Endometrial microvascular endothelial cells (primary cell): Measurements from ENCODE around the gene RNF133. TPM values are rescaled to one million over a fixed set of nuclear protein-coding genes. Genes with fewer than 3 reads are reported as not detected.

Source experiments
- in situ Hi-C: cut with HindIII; loops from 2 replicates; pipeline ENCODE4 v1.10.0; 2017; ENCODE audit warnings: low sequenced_read_pairs, low pct_unique_long_range_greater_than_20kb; ENCODE audit errors: inconsistent ontology term
- total RNA-seq: library from RNA; depleted of rRNA; stranded (reverse); fragments of >200 nt; gene quantifications from one replicate; pipeline ENCODE4 v1.2.3, GENCODE V29; 2015; ENCODE audit errors: inconsistent ontology term

RNF133 gene
- total RNA-seq: 0.09 TPM

- in situ Hi-C loops: no loop called here
Observed at GRCh38 chr7:122699017-122699416, at the start of gene RNF133. Gene RNF133 (minus strand): TSS chr7:122699117. CDS start chr7:122698918, 199 bp downstream.

GRCh38 chr7:122748195-122748594 is 49.3 kb upstream of the RNF133 start:
- in situ Hi-C loops: no loop called here

DNA sequence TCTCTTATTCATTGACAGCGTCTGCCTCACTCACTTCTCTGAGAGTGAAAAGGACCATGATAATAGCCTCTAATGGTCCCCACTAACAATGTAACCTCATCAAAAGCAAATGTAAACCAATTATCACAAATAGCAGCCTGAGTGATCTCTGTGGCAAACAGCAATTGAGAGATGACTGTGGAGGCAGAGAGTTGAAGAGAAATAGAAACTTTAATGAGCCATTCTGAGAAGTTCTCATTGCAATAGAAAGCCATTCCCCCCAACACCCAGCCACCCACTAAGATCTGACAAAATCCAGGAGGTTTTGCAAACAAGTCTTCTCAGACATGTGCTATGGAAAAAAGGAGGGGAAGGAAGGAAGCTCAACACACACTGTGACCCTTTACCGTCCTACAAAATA is 48.0 kb upstream of the RNF133 start:
- in situ Hi-C loops: no loop called here

DNA sequence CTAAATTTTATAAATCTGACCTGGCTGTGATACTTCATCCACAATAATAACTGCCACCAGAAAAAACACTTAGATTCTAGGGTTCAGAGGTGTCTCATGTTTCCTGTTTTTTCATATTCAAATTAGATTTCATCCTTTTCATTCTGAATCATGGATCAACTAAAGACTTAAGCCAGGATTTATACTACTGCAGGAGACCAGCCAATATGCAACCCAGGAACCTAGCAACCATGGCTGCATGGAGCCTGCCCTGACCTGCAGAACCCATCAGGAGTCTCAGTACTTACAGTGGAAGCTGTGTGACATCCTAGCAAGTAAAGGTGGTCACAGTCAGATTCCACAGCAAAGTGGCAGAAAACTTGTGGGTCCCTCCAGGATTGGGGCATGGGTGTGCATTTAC is 44.3 kb upstream of the RNF133 start:
- in situ Hi-C loops: no loop called here

DNA sequence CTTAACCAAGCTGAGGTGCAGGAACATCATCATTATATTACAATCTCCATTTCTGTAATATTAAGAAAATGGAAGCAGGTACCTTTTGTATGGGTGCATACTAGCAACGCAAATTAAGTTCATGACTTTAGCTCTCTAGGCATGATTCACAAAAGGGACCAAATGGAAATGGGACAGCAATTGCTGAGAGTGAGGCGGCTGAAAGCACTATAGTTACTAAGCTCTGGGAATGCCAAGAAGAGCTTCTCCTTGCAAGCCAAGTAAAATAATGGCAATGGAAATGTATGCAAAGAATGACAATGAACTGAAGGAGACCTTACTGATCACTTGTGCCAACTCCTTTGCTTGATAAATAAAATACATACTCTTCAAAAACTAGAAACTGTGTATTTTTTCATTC is 40.0 kb upstream of the RNF133 start:
- in situ Hi-C loops: no loop called here

- in situ Hi-C loops: no loop called here
Observed at GRCh38 chr7:122736183-122736582, 37.3 kb upstream of the RNF133 start.

DNA sequence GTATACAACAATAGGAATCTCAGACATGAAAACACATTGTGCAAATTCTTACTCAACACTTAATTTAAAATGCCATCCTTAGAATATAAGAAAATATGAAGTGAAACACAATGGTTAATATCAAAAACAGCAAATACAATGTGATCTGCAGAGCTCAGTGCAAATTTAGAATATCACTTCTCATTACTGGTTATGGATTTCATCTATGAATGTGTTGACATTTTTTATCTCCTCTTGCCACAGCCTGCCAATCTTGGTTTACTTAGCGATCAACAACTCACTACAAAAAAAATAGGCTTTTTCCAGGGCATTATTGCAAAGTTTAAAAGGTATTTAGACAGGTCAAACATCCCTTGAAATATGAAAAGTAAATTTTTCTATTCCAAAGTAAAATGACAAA is 28.8 kb upstream of the RNF133 start:
- in situ Hi-C loops: no loop called here

- in situ Hi-C loops: no loop called here
Observed at GRCh38 chr7:122727354-122727753, 28.4 kb upstream of the RNF133 start.

DNA sequence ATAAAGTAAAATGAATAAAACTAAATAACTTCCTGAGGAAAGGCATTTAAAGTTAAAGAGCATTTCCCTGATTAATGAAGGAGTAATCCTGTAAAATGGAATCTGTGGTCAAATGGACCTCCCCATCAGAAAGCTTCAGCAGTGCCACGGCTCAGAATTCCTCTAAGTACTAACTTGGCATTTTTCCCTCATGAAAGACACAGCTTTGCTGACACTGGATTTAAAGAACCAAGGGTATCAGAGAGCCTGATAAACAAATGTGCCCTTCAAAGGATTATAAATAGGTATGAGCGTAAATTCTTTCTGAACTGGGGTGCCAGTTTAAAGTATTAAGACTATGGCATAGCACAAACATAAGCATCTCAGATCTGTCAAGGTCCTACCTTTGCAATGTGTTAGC is 28.0 kb upstream of the RNF133 start:
- in situ Hi-C loops: no loop called here

DNA sequence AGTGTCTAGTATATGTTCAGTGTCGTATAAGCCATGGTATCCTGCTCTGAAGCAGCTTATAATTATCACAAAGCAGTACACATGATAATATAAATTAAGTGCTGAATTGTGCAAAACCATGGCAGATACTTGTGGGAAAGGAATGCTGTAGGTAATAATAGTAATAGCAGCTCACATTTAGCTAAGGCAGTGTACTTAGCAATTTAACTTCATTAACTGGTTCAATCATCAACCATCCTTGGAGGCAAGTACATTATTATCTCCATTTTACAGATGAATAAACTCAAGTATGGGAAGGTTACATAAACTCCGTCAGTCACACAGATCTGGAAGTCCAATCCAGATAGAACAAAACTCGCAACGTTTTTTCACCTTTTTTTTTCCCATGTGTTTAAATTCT is 25.4 kb upstream of the RNF133 start:
- in situ Hi-C loops: no loop called here

DNA sequence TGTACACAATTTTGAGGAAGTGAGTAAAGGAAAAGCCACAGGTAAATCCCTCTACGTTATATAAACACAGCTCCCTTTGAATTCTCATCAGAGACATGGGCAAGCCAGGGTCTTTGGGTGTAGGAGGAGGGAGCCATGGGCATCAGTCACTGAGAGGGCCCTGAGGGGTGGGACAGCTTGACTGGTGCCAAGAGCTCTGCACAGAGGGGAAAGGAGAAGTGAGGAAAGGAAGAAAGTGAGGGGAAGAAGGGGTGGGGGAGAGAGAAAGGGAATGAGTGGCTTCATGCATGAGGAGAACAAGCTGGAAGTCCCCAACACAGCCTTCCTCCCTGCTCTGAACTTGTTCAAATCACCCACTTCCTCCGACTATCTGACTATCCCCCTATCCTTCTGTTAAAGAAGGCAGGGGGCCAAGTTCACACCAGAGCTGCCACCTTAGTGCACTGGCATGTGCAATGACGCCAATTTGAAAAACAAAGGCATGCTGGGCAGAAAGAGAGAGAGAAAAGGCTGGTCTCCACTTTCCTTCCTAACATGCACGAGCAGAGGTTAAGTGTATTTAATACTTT is 20.2 kb upstream of the RNF133 start:
- in situ Hi-C loops: no loop called here

DNA sequence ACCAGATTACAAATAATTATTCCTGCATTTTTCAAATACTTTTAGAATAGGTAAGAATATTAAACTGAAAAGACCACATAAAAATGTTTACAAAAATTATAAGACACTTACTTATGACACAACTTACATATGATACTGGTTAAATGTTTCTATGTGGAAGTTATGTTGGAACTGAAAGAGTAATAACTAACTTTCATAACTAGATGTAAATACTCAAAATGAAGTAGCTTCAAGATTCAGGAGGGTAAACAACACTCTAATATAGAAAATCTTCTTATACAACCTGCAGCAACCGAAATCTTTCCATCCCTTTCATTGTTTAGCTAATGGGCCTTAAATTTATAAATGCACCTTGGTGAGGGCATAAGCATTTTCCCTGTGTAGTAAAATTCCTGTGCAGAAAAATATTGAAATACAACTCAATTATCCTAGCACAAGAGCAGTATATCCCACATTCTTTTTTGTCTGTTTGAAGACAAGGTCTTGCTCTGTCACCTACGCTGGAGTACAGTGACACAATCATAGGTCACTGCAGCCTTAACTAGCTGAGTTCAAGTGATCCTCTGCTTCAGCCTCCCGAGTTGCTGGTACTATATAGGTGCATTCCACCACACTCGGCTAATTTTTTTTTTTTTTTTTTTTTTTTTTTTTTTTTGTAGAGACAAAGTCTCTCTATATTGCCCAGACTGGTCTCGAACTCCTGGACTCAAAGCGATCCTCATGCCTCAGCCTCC is 18.6 kb upstream of the RNF133 start:
- in situ Hi-C loops: no loop called here

GRCh38 chr7:122715183-122715582 is 16.3 kb upstream of the RNF133 start:
- in situ Hi-C loops: no loop called here

DNA sequence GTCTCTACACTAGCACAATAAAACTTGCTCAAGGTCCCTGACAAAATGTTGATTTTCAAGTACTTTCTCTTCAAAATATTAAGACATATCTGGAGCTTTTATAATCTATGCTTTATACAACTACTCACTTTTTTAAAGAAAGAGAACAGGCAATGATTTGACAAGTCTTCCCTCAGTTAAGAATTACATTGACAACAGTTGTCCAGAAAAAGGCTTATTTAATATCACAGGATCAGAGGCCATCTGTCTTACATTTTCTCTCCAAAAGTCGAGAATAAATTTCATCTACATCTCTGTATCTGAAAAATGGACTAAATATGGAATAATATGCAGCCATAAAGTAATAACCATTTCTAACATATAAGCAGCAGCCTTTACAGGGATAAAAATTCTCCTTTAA is 12.0 kb upstream of the RNF133 start:
- in situ Hi-C loops: no loop called here

DNA sequence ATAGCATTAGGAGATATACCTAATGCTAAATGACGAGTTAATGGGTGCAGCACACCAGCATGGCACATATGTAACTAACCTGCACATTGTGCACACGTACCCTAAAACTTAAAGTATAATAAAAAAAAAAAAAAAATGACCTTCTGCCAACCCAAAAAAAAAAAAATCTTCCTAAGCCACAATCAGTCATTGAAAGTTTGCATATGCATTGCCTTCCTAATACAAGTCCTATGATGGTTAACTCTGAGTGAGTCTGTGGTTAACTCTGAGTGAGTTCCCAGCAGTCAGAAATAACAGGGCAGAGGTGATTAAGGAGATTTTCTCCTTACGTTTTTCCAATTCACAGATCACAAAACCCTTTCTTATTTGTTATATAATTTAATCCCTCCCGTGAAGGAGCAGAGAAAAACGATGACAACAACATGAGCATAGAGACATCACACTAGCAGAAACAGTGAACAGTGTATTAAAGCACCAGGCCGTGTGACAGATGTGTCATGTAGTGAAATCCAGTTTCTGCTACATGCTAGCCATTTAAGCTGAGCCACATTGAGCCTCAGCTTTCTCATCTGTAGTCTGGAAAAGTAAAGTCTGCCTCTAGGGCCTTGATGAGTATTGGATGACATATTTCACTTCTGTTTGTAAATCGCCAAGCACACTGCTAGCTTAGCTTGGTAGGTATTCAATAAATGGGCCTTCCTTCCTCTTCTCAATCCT is 11.2 kb upstream of the RNF133 start:
- in situ Hi-C loops: no loop called here

DNA sequence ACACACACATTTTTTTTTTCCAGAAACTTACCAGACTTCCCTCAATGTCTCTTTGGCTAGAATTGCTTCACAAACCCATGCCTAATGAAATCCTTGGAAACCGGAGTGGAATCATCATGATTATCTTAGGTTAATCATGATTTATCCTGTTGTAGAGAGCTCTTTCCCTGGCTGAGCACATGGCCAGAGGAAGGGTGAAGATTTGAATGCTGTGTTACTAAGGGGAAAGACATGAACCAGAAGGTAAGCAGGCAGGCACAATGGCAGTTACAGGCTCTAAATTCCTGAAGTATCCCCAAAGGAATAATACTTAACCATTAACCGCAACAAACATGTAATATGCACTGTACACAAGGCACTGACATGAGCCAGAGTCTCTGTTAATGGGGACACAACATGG is 7.9 kb upstream of the RNF133 start:
- in situ Hi-C loops: no loop called here

- in situ Hi-C loops: no loop called here
Observed at GRCh38 chr7:122702872-122703510, 4.1 kb upstream of the RNF133 start, which contains the start of gene RNF148. Gene RNF148 (minus strand): TSS chr7:122702922. CDS start chr7:122702750, 172 bp downstream.

GRCh38 chr7:122695816-122696215 is 3.1 kb downstream of the RNF133 start:
- in situ Hi-C loops: no loop called here

DNA sequence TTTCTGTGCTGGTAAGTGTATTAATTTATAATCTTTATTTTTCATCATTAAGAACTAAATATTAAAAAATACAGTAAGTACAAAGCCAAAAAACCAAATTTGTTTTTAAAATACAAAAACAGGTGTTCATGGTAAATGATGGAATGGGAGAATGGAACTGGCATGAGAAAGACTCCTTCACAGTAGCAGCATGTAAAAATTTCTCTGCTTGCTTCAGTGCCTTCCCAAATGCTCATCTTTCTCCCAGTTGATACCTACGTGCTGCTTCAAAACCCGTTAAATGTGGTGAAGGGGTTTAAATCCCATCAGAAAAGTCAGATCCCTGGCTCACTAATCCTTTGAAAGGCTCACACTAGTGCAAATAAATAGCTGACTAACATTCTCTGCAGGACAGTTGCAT is 4.2 kb downstream of the RNF133 start:
- in situ Hi-C loops: no loop called here
